ENCODE measurements around the gene CFAP46.

The CFAP46 gene

DNA sequence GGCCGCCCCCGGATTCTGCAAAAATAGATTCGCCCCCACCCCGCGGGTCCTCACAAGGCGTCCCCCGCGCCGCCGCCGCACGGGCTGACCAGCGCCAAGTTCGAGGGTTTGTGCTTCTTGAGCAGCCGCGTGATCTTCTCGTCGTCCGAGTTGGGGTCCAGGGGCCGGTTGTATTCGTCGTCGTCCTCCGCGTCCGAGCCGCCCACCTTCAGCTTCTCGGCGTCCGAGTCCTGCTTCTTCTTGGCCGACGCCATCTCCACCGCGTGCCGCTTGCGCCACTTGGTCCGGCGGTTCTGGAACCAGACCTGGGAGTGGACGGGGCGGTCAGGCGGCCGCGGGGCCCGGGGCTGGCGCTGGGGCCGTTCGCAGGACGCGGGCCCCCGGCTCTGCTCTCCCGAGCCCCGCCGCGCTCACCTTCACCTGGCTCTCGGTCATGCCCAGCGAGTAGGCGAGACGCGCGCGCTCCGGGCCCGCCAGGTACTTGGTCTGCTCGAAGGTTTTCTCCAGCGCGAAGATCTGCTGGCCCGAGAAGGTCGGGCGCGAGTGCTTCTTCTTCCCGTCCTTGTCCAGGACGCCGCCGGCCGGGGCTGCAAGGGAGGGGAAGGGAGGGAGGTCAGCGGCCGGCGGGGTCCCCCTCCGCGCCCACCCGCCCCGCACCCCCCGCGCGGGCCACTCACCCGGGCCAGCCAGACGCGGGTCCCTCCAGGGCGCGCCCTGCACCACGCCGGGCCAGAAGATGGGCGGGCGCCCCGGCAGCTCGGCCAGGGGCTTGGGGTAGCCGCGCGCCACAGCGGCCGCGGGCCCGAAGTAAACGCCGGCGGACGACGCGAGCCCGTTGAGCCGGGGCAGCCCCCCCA is 157.3 kb downstream of the CFAP46 start:
- Histone ChIP-seq H2AFZ (ENCODE audit: low read length) (no peak overlapping the region), H3K9me3 (ENCODE audit: insufficient read depth, low read depth, low read length) (no peaks in the 10 kb centered on the region), H3K27me3 (ENCODE audit: insufficient read depth, low read length, poor library complexity, severe bottlenecking) (no peaks in the 10 kb centered on the region), H3K9ac (ENCODE audit: low read depth, low read length, poor library complexity, severe bottlenecking) (no peak overlapping the region), H3F3A (ENCODE audit: low read depth) (no peaks in the 10 kb centered on the region), H3K4me3 (ENCODE audit: low read length, poor library complexity, severe bottlenecking) (no peak overlapping the region), H3K4me2 (ENCODE audit: low read depth, low read length, poor library complexity, severe bottlenecking) (no peak overlapping the region), H3K36me3 (ENCODE audit: insufficient read depth, low read length) (peaks cover 7% of the 10 kb centered on the region; the same call in 1 of the 2 replicates), H3K79me2 (ENCODE audit: insufficient read depth, low read length) (no peaks in the 10 kb centered on the region), H3K4me1 (ENCODE audit: insufficient read depth, low read length, poor library complexity, severe bottlenecking) (no peaks in the 10 kb centered on the region), H3K9me2 (replicated peaks; ENCODE audit: low read depth, low read length) (no peaks in the 10 kb centered on the region), H4K20me1 (ENCODE audit: insufficient read depth, low read length, poor library complexity, severe bottlenecking) (no peaks in the 10 kb centered on the region)
- TF ChIP-seq, protein P1, sequence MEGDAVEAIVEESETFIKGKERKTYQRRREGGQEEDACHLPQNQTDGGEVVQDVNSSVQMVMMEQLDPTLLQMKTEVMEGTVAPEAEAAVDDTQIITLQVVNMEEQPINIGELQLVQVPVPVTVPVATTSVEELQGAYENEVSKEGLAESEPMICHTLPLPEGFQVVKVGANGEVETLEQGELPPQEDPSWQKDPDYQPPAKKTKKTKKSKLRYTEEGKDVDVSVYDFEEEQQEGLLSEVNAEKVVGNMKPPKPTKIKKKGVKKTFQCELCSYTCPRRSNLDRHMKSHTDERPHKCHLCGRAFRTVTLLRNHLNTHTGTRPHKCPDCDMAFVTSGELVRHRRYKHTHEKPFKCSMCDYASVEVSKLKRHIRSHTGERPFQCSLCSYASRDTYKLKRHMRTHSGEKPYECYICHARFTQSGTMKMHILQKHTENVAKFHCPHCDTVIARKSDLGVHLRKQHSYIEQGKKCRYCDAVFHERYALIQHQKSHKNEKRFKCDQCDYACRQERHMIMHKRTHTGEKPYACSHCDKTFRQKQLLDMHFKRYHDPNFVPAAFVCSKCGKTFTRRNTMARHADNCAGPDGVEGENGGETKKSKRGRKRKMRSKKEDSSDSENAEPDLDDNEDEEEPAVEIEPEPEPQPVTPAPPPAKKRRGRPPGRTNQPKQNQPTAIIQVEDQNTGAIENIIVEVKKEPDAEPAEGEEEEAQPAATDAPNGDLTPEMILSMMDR (conservative IDR thresholded peaks at IDR 0.05; ENCODE audit: low read length) = no peak
- TF ChIP-seq EZH2phosphoT487 (IDR thresholded peaks at IDR 0.05; ENCODE audit: borderline replicate concordance) = no peak

DNA sequence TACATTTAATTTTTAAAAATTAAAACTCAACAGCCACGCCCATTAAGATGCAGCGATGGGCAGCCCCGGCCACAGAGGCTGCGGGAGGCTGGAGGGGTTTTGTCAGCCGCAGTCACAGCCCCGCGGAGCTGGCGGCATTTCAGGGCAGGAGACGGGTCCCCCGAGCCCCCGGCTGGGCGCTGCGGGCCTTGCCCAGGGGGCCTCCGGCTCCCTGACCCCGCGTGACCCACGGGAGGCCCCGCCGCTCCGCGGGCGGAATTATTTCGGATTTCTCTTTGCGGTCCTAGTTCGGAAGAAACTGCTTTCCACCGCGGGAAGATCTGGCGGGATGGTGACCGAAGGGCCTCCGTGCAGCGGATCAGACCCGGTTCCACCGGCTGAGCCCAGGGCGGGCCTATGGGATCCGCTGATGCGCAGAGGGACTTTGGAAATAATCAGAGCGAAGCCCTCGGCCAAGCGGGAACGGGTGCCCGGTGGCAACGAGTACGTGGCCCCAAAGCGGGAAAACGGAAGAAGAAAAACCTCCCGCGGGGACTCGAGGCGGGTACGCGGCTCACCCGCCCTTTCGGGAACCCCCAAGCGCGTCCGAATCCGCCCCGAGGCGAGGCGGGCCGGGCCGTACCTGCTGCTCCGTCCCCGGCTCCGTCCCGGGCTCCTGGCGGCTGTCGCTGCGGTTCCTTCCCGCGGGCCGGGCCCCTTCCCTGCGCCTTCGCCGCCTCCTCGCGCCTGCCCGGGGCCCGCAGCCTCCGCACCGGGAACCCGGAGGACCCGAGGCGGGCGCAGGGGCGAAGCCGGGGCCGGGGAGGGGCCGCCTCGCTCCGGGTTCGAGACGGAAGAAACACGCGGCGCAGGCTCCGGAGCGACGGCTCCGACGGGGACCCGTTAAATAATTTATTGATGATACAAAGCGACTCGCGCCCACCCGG is 158.2 kb downstream of the CFAP46 start:
- TF ChIP-seq EZH2phosphoT487 (IDR thresholded peaks at IDR 0.05; ENCODE audit: borderline replicate concordance) = no peak
- TF ChIP-seq, protein P1 (conservative IDR thresholded peaks at IDR 0.05; ENCODE audit: low read length) = no peak
- H3K9ac ChIP-seq (ENCODE audit: low read depth, low read length, poor library complexity, severe bottlenecking) = no peak overlapping the region
- H3K27me3 ChIP-seq (ENCODE audit: insufficient read depth, low read length, poor library complexity, severe bottlenecking) = no peaks in the 10 kb centered on the region
- H4K20me1 ChIP-seq (ENCODE audit: insufficient read depth, low read length, poor library complexity, severe bottlenecking) = no peaks in the 10 kb centered on the region
- no peak overlapping the region for H2AFZ ChIP-seq (ENCODE audit: low read length)
- H3K36me3 ChIP-seq (ENCODE audit: insufficient read depth, low read length) = peaks cover 7% of the 10 kb centered on the region; the same call in 1 of the 2 replicates
- H3K4me1 ChIP-seq (ENCODE audit: insufficient read depth, low read length, poor library complexity, severe bottlenecking) = no peaks in the 10 kb centered on the region
- H3K9me3 ChIP-seq (ENCODE audit: insufficient read depth, low read depth, low read length) = no peaks in the 10 kb centered on the region
- H3F3A ChIP-seq (ENCODE audit: low read depth) = no peaks in the 10 kb centered on the region
- no peak overlapping the region for H3K4me2 ChIP-seq (ENCODE audit: low read depth, low read length, poor library complexity, severe bottlenecking)
- no peaks in the 10 kb centered on the region for H3K79me2 ChIP-seq (ENCODE audit: insufficient read depth, low read length)
- no peaks in the 10 kb centered on the region for H3K9me2 ChIP-seq (replicated peaks; ENCODE audit: low read depth, low read length)
- H3K4me3 ChIP-seq (ENCODE audit: low read length, poor library complexity, severe bottlenecking) = no peak overlapping the region

DNA sequence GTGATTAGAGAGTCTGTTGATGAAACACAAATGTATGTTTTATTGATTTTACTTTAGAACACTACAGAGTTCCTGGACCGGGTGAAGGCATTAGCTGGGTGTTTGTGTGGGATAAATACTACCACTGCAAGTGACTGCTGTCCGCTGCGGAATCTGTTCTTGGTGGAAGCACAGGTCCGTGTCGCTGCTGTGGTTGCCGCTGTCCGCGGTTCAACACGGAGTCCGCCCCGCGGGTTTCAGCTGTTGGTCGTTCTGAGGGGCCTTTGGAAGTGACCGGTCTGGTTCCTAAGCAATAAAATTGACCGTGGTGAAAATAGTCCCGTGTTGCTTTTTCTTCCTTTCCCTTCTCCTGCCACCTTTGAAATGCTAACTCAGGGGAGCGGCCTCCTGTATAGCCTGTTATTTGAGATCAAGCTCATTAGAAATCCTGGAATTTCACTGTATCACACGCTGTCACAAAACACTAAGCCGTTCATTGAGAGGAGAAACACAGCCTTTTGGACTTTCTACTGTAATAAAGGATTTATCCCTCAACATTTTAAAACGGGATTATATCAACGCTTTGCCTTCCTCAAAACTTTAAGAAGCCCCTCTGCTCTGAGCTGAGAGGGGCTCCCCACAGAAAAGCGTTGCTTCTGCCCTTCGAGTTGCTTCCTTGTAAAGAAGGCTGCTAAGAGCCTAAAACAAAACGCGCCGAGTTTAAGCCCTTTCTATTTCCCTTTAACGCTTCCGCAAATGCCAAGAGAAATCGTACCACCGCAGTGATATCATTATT is 159.0 kb downstream of the CFAP46 start:
- Histone ChIP-seq H3K9ac (ENCODE audit: low read depth, low read length, poor library complexity, severe bottlenecking) (no peak overlapping the region), H3K79me2 (ENCODE audit: insufficient read depth, low read length) (no peaks in the 10 kb centered on the region), H3K4me1 (ENCODE audit: insufficient read depth, low read length, poor library complexity, severe bottlenecking) (no peaks in the 10 kb centered on the region), H3F3A (ENCODE audit: low read depth) (no peaks in the 10 kb centered on the region), H3K4me2 (ENCODE audit: low read depth, low read length, poor library complexity, severe bottlenecking) (no peak overlapping the region), H4K20me1 (ENCODE audit: insufficient read depth, low read length, poor library complexity, severe bottlenecking) (no peaks in the 10 kb centered on the region), H3K4me3 (ENCODE audit: low read length, poor library complexity, severe bottlenecking) (no peak overlapping the region), H2AFZ (ENCODE audit: low read length) (no peak overlapping the region), H3K9me3 (ENCODE audit: insufficient read depth, low read depth, low read length) (no peaks in the 10 kb centered on the region), H3K9me2 (replicated peaks; ENCODE audit: low read depth, low read length) (no peaks in the 10 kb centered on the region), H3K27me3 (ENCODE audit: insufficient read depth, low read length, poor library complexity, severe bottlenecking) (no peaks in the 10 kb centered on the region), H3K36me3 (ENCODE audit: insufficient read depth, low read length) (peaks cover 7% of the 10 kb centered on the region; the same call in 1 of the 2 replicates)
- TF ChIP-seq EZH2phosphoT487 (IDR thresholded peaks at IDR 0.05; ENCODE audit: borderline replicate concordance) = no peak
- TF ChIP-seq, protein P1 (conservative IDR thresholded peaks at IDR 0.05; ENCODE audit: low read length) = no peak
